Transverse colon (tissue), 4 donors: ENCODE measurements around the gene TEX19.

Experiments used
- EP300 ChIP-seq: sonication (generic); formaldehyde crosslinking; IDR thresholded peaks from one replicate; pipeline ENCODE4 v1.6.1; 2017; ENCODE audit warnings: antibody characterized with exemption, low read depth
- POLR2A ChIP-seq: fragments of 450-650 bp; IDR thresholded peaks from one replicate; pipeline ENCODE4 v1.6.1; 2016; ENCODE audit warnings: antibody characterized with exemption, mild to moderate bottlenecking, moderate library complexity
- POLR2AphosphoS5 ChIP-seq, 3 donors: sonication (generic); formaldehyde crosslinking; IDR thresholded peaks; one replicate each; pipeline ENCODE4 v1.6.1; 2016; ENCODE audit warnings: antibody characterized with exemption in 3 of 3
- TF ChIP-seq, protein P1 (sequence below), 5 experiments: fragments of 200-600 bp in 3 of 5; fragments of 450-650 bp in 2 of 5; sonication (generic) in 3 of 5; IDR thresholded peaks; 1 replicate in 2 of 5; 2 replicates in 3 of 5; pipeline ENCODE4 v1.5.1; 2016 to 2017; ENCODE audit warnings: antibody characterized with exemption in 5 of 5, inconsistent platforms in 3 of 5, mild to moderate bottlenecking in 2 of 5, moderate library complexity in 1 of 5

DNA sequence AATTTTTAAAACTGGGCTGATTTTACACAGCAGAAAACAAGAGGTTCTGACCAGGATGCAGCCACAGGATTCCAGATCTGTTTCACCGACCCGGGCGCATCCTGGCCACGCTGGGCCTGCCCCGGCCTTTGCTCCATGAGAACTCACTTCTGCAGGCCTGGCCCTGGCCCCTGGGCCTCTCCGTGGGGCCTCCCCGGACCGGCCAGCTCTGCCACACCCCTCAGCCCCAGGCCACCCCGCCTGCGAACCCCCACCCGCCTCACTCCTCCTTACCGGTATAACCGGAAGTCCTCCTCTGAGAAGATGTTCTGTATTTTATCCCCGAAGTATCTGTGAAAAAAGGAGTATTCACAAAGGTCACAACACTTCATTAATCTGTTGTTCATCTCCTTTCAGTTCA is 46.0 kb downstream of the TEX19 start:
- TF ChIP-seq, protein P1, sequence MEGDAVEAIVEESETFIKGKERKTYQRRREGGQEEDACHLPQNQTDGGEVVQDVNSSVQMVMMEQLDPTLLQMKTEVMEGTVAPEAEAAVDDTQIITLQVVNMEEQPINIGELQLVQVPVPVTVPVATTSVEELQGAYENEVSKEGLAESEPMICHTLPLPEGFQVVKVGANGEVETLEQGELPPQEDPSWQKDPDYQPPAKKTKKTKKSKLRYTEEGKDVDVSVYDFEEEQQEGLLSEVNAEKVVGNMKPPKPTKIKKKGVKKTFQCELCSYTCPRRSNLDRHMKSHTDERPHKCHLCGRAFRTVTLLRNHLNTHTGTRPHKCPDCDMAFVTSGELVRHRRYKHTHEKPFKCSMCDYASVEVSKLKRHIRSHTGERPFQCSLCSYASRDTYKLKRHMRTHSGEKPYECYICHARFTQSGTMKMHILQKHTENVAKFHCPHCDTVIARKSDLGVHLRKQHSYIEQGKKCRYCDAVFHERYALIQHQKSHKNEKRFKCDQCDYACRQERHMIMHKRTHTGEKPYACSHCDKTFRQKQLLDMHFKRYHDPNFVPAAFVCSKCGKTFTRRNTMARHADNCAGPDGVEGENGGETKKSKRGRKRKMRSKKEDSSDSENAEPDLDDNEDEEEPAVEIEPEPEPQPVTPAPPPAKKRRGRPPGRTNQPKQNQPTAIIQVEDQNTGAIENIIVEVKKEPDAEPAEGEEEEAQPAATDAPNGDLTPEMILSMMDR (IDR thresholded peaks at IDR 0.05): no peak
- TF ChIP-seq POLR2AphosphoS5 (IDR thresholded peaks at IDR 0.05) (no peak), POLR2A (no peak), EP300 (no peak)
